H1 (cell line): ENCODE data around the gene RTKN2. TPM values are rescaled to one million over a fixed set of nuclear protein-coding genes. Genes with fewer than 3 reads are reported as not detected.

ENCODE experiments used
- CTCF ChIA-PET: fragments of 300-600 bp; sonication (Branson Sonifier 250); formaldehyde crosslinking; loops from one replicate; lab custom pipeline; 2021; ENCODE audit not compliant: partially characterized antibody; lab: Charles Lee
- POLR2A ChIA-PET: fragments of 300-600 bp; sonication (Branson Sonifier 250); formaldehyde crosslinking; loops from one replicate; lab custom pipeline; 2021; ENCODE audit warnings: inconsistent platforms; ENCODE audit not compliant: partially characterized antibody; lab: Charles Lee
- DNase-seq, 2 experiments: peaks; one replicate each; pipeline versions ENCODE4 v3.0.0 to v3.0.0-alpha.2; 2010 to 2022; ENCODE audit warnings: low spot score in 2 of 2, low read depth in 1 of 2, mixed read lengths in 1 of 2
- FAIRE-seq: peaks from 2 replicates; lab custom pipeline; 2011; peaks lifted over from hg19 to GRCh38; lab: Jason Lieb, UNC
- H2AFZ ChIP-seq: 2 replicates; pipeline ENCODE4 v1.8.1; 2012; ENCODE audit warnings: low read length, inconsistent platforms
- H2AK5ac ChIP-seq: 2 replicates; pipeline ENCODE4 v1.6.1; 2013; ENCODE audit warnings: low read depth, low read length
- H2BK120ac ChIP-seq: replicated peaks from 2 replicates; pipeline ENCODE3; 2013; ENCODE audit warnings: low read depth, low read length, inconsistent platforms
- H2BK12ac ChIP-seq: 2 replicates; pipeline ENCODE4 v1.6.1; 2013; ENCODE audit warnings: low read depth, low read length
- H2BK15ac ChIP-seq: 2 replicates; pipeline ENCODE4 v1.6.1; 2013; ENCODE audit warnings: low read length
- H2BK20ac ChIP-seq: 2 replicates; pipeline ENCODE4 v1.6.1; 2013; ENCODE audit warnings: low read length
- H2BK5ac ChIP-seq: 2 replicates; pipeline ENCODE4 v1.6.1; 2013; ENCODE audit warnings: low read depth, low read length
- H3K14ac ChIP-seq: 2 replicates; pipeline ENCODE4 v1.6.1; 2013; ENCODE audit warnings: inconsistent platforms; ENCODE audit not compliant: insufficient read length
- H3K18ac ChIP-seq: 2 replicates; pipeline ENCODE4 v1.6.1; 2013; ENCODE audit warnings: low read length; ENCODE audit errors: extremely low read depth
- H3K23ac ChIP-seq: 2 replicates; pipeline ENCODE4 v1.6.1; 2013; ENCODE audit warnings: inconsistent platforms; ENCODE audit not compliant: insufficient read length
- H3K23me2 ChIP-seq: 2 replicates; pipeline ENCODE4 v1.6.1; 2013; ENCODE audit warnings: low read depth, low read length
- H3K27ac ChIP-seq: 2 replicates; pipeline ENCODE4 v1.6.1; 2011; ENCODE audit warnings: low read depth, low read length, inconsistent platforms
- H3K27me3 ChIP-seq, 4 experiments: replicated peaks in 1 of 4; 1 replicate in 1 of 4; 2 replicates in 3 of 4; pipeline versions ENCODE4 v1.6.1 to v1.8.1; 2011 to 2013; ENCODE audit warnings: low read length in 3 of 4, mild to moderate bottlenecking in 3 of 4, inconsistent platforms in 2 of 4, mixed read lengths in 2 of 4, moderate library complexity in 1 of 4; ENCODE audit not compliant: control insufficient read depth in 3 of 4, insufficient read depth in 3 of 4; ENCODE audit errors: extremely low read depth in 1 of 4
- H3K36me3 ChIP-seq, 4 experiments: 2 replicates each; pipeline versions ENCODE4 v1.6.1 to v1.8.1; 2011 to 2013; ENCODE audit warnings: mild to moderate bottlenecking in 4 of 4, low read length in 3 of 4, moderate library complexity in 2 of 4, control low read depth in 1 of 4, inconsistent platforms in 1 of 4; ENCODE audit not compliant: insufficient read depth in 4 of 4, control insufficient read depth in 2 of 4
- H3K4ac ChIP-seq: replicated peaks from 2 replicates; pipeline ENCODE3; 2013; ENCODE audit warnings: low read length, low read depth, mixed read lengths, inconsistent platforms; ENCODE audit not compliant: insufficient read length
- H3K4me1 ChIP-seq, 4 experiments: replicated peaks in 1 of 4; 1 replicate in 1 of 4; 2 replicates in 3 of 4; pipeline versions ENCODE4 v1.6.1 to v1.8.1; 2011 to 2013; ENCODE audit warnings: low read length in 3 of 4, inconsistent platforms in 2 of 4, mixed read lengths in 1 of 4; ENCODE audit not compliant: insufficient read depth in 4 of 4, control insufficient read depth in 3 of 4
- H3K4me2 ChIP-seq, 2 experiments: 2 replicates each; pipeline versions ENCODE4 v1.6.1 to v1.8.1; 2011 to 2013; ENCODE audit warnings: low read depth in 2 of 2, low read length in 2 of 2, control low read depth in 1 of 2, inconsistent platforms in 1 of 2, mild to moderate bottlenecking in 1 of 2; ENCODE audit not compliant: insufficient read depth in 1 of 2
- H3K4me3 ChIP-seq, 4 experiments: fragments of 200-600, 300-600 bp in 1 of 4; sonication (generic), shearing (Covaris generic), sonication (Bioruptor Twin) in 1 of 4; 2 replicates each; pipeline versions ENCODE4 v1.5.1 to v1.8.1; 2011 to 2016; ENCODE audit warnings: low read length in 4 of 4, low read depth in 3 of 4, control low read depth in 2 of 4, inconsistent platforms in 2 of 4, mild to moderate bottlenecking in 2 of 4, mixed read lengths in 1 of 4, moderate library complexity in 1 of 4; ENCODE audit not compliant: insufficient read depth in 2 of 4; ENCODE audit errors: extremely low read depth in 1 of 4
- H3K56ac ChIP-seq: replicated peaks from 2 replicates; pipeline ENCODE3; 2013; ENCODE audit warnings: low read depth, mild to moderate bottlenecking, mixed read lengths, low read length, inconsistent platforms; ENCODE audit not compliant: insufficient read length
- H3K79me1 ChIP-seq: 2 replicates; pipeline ENCODE4 v1.6.1; 2013; ENCODE audit warnings: low read depth, low read length, control low read depth
- H3K79me2 ChIP-seq, 2 experiments: 2 replicates each; pipeline versions ENCODE4 v1.6.1 to v1.8.1; 2012 to 2013; ENCODE audit warnings: low read length in 2 of 2, mild to moderate bottlenecking in 2 of 2, inconsistent platforms in 1 of 2; ENCODE audit not compliant: insufficient read depth in 2 of 2, control insufficient read depth in 1 of 2
- H3K9ac ChIP-seq, 4 experiments: replicated peaks in 1 of 4; 1 replicate in 1 of 4; 2 replicates in 3 of 4; pipeline versions ENCODE4 v1.6.1 to v1.8.1; 2011 to 2013; ENCODE audit warnings: low read depth in 3 of 4, low read length in 3 of 4, control low read depth in 2 of 4, mild to moderate bottlenecking in 2 of 4, moderate library complexity in 2 of 4, inconsistent platforms in 1 of 4; ENCODE audit errors: extremely low read depth in 1 of 4
- H3K9me3 ChIP-seq, 2 experiments: 2 replicates each; pipeline versions ENCODE4 v1.6.1 to v1.8.1; 2012 to 2013; ENCODE audit warnings: mild to moderate bottlenecking in 2 of 2, moderate library complexity in 2 of 2, control low read depth in 1 of 2, inconsistent platforms in 1 of 2, low read depth in 1 of 2, low read length in 1 of 2, mixed read lengths in 1 of 2; ENCODE audit not compliant: insufficient read depth in 2 of 2
- H4K20me1 ChIP-seq, 2 experiments: replicated peaks in 1 of 2; 2 replicates each; pipeline versions ENCODE3 to v1.8.1; 2011 to 2013; ENCODE audit warnings: inconsistent platforms in 2 of 2, low read length in 2 of 2, mild to moderate bottlenecking in 1 of 2; ENCODE audit not compliant: insufficient read depth in 2 of 2, control insufficient read depth in 1 of 2
- H4K5ac ChIP-seq: 2 replicates; pipeline ENCODE4 v1.6.1; 2013; ENCODE audit warnings: low read length, low read depth, mixed read lengths, inconsistent platforms; ENCODE audit not compliant: insufficient read length
- H4K8ac ChIP-seq: 2 replicates; pipeline ENCODE4 v1.8.0; 2013; ENCODE audit warnings: mild to moderate bottlenecking, moderate library complexity, low read length, inconsistent platforms; ENCODE audit not compliant: insufficient read depth; ENCODE audit errors: extremely low read depth
- H4K91ac ChIP-seq: replicated peaks from 2 replicates; pipeline ENCODE3; 2013; ENCODE audit warnings: low read length, mixed read lengths, inconsistent platforms; ENCODE audit not compliant: insufficient read length
- BCL11A ChIP-seq, 2 experiments: IDR thresholded peaks; one replicate each; pipeline ENCODE4 v1.6.1; 2011; ENCODE audit warnings: low read depth in 2 of 2, low read length in 2 of 2, mild to moderate bottlenecking in 2 of 2
- CTBP2 ChIP-seq: IDR thresholded peaks from 2 replicates; pipeline ENCODE4 v1.7.0; 2011; ENCODE audit warnings: borderline replicate concordance, mild to moderate bottlenecking, moderate library complexity, mixed read lengths, low read length; ENCODE audit not compliant: insufficient read depth, insufficient read length
- HDAC6 ChIP-seq: IDR thresholded peaks from one replicate; pipeline ENCODE4 v1.7.1; 2012; ENCODE audit warnings: low read depth, mild to moderate bottlenecking, inconsistent platforms, low read length, moderate library complexity
- KDM4A ChIP-seq: IDR thresholded peaks from one replicate; pipeline ENCODE4 v1.7.1; 2012; ENCODE audit warnings: low read depth, mild to moderate bottlenecking, moderate library complexity, low read length, inconsistent platforms; ENCODE audit not compliant: severe bottlenecking
- MAFK ChIP-seq: IDR thresholded peaks from 2 replicates; pipeline ENCODE4 v1.6.1; 2012; ENCODE audit warnings: low read depth, mild to moderate bottlenecking, improper control_type of control experiment, low read length
- NANOG ChIP-seq: IDR thresholded peaks from 2 replicates; pipeline ENCODE4 v1.6.1; 2011; ENCODE audit warnings: low read length, low read depth, mild to moderate bottlenecking, inconsistent platforms; ENCODE audit not compliant: insufficient read depth, poor library complexity, severe bottlenecking
- USF2 ChIP-seq: IDR thresholded peaks from 2 replicates; pipeline ENCODE4 v1.6.1; 2011; ENCODE audit warnings: low read length, improper control_type of control experiment
- YY1 ChIP-seq: IDR thresholded peaks from 2 replicates; pipeline ENCODE4 v1.6.1; 2011; ENCODE audit warnings: low read depth, mild to moderate bottlenecking, low read length
- ZNF274 ChIP-seq: IDR thresholded peaks from 2 replicates; pipeline ENCODE4 v1.7.0; 2012; ENCODE audit warnings: low read length, borderline replicate concordance; ENCODE audit errors: extremely low read depth
- WGBS, 2 experiments: shearing (Covaris generic) in 1 of 2; methylation state at CpG; one replicate each; pipeline versions ENCODE4 v1.1.6 to v1.1.7; 2013 to 2015; ENCODE audit warnings: low lambda C conversion rate in 2 of 2, mixed read lengths in 2 of 2, inconsistent platforms in 1 of 2, low coverage in 1 of 2, missing lambda C conversion rate in 1 of 2; ENCODE audit not compliant: insufficient replicate concordance in 2 of 2, insufficient coverage in 1 of 2, insufficient read length in 1 of 2; ENCODE audit errors: extremely low coverage in 1 of 2, missing lambda C conversion rate in 1 of 2; 5-methylcytosine and 5-hydroxymethylcytosine counted together
- polyA plus RNA-seq, 7 experiments: library from polyadenylated mRNA; depleted of rRNA in 3 of 7; stranded (reverse) in 5 of 7; unstranded in 2 of 7; fragments of >200 nt in 5 of 7; fragments of 200-250 nt in 2 of 7; gene quantifications; 1 replicate in 5 of 7; 2 replicates in 1 of 7; 4 replicates in 1 of 7; pipeline versions ENCODE4 v1.2.1 to v1.2.3, GENCODE V29; 2011 to 2013; ENCODE audit warnings: missing spikeins in 2 of 7, mixed read lengths in 2 of 7
- total RNA-seq: library from RNA; stranded (reverse); fragmentation: NEBNext Ultra II Directional; extraction: Animal tissue kit (Norgen Biotek cat#: 25700); gene quantifications from 2 replicates; pipeline ENCODE4 v1.2.1, GENCODE V29; 2021

Gene RTKN2
- total and polyA plus RNA-seq, 2 of the 8 experiments (the other 6 are each of a cell fraction or from before 2014, with no cell fraction given) = 5.1 to 24.6 TPM

DNA sequence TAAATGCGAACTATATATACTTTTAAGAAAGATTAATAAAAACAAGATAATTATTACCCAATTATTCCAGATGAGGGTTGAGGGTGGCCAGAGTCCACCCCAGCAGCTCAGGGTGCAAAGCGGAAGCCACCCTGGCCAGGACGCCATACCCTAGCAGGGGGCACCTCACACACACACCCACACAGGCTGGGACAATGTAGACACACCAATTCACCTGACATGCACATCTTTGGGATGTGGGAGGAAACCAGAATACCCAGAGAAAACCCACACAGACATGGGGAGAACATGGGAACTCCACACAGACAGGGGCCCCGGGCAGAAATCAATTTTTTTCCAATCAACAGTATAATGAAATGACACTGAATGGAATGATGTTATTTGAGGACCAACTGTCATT is 86.0 kb downstream of the RTKN2 start:
- H3K9ac ChIP-seq = no peak overlapping the region

More for the DNA sequence above, 86.0 kb downstream of the RTKN2 start:
- DNase-seq = no peak
- Histone ChIP-seq H2BK12ac (no peak overlapping the region), H3K27me3 (no peaks in the 10 kb centered on the region), H3K23me2 (no peaks in the 10 kb centered on the region), H3K56ac (no peak overlapping the region), H3K79me2 (no peaks in the 10 kb centered on the region), H3K9me3 (no peaks in the 10 kb centered on the region; a peak in 1 of 4 replicates), H2BK120ac (no peak overlapping the region), H3K27ac (no peak overlapping the region), H3K36me3 (no peaks in the 10 kb centered on the region), H2BK5ac (no peak overlapping the region), H3K4me3 (no peak overlapping the region), H3K79me1 (no peaks in the 10 kb centered on the region), H3K23ac (no peak overlapping the region), H2AK5ac (no peak overlapping the region), H3K4ac (no peak overlapping the region), H3K14ac (no peak overlapping the region), H3K4me2 (no peak overlapping the region), H2BK15ac (no peak overlapping the region), H4K5ac (no peak overlapping the region), H4K91ac (no peak overlapping the region), H3K4me1 (0 out of 7 replicates have a peak, but pooled peaks cover 0 to 2% (median 0%) of the 10 kb centered on the region in 4 experiments), H2BK20ac (no peak overlapping the region), H4K20me1 (no peaks in the 10 kb centered on the region), H2AFZ (no peak overlapping the region), H3K18ac (no peak overlapping the region), H4K8ac (no peak overlapping the region)
- 94% methylated on average over 4 of the region's 4 CpGs; no CpG with 5 or more reads in 1 of the 2 experiments for WGBS, 2 experiments
- ChIA-PET CTCF (no interaction called here), POLR2A (interaction anchor here (0.6 kb wide), 1 partner anchor 154 kb away, joined by 3 read pairs; no protein-coding TSS in a partner anchor)
- no peak for FAIRE-seq
- no peak for TF ChIP-seq NANOG
- no peak for TF ChIP-seq CTBP2
- no peak for TF ChIP-seq ZNF274
- TF ChIP-seq HDAC6 = no peak
- TF ChIP-seq YY1 = no peak
- no peak for TF ChIP-seq KDM4A
- TF ChIP-seq BCL11A (IDR thresholded peaks at IDR 0.05; ENCODE audit: low read depth in 2 of 2, low read length in 2 of 2) = no peak
- no peak for TF ChIP-seq USF2
- TF ChIP-seq MAFK = no peak
